Measurements from ENCODE around the gene AKT2. TPM values are rescaled to one million over a fixed set of nuclear protein-coding genes. Genes with fewer than 3 reads are reported as not detected.
"Not testable (repeated sequence)": the region's sequence is repeated elsewhere in the genome, so short reads cannot be mapped to it uniquely, and the experiment has no call there.

AKT2 gene
- total and polyA plus RNA-seq, 2 donors, result 48.9 to 110 TPM

GRCh38 chr19:40220674-40221073 is 64.5 kb downstream of the AKT2 start:
- Histone ChIP-seq H3K9me3 (ENCODE audit: control insufficient read depth in 2 of 2, insufficient read depth in 1 of 2, low read length in 1 of 2) (peaks cover 2 to 21% of the 10 kb centered on the region in 2 donors), H3K27me3 (ENCODE audit: control insufficient read depth in 2 of 2, insufficient read depth in 1 of 2, low read length in 1 of 2) (peaks cover 42 to 94% of the 10 kb centered on the region in 2 donors), H3K4me1 (ENCODE audit: control insufficient read depth in 2 of 2, insufficient read depth in 2 of 2, low read length in 2 of 2) (no peaks in the 10 kb centered on the region), H3K4me3 (ENCODE audit: low read length in 2 of 2) (no peak overlapping the region), H3K27ac (ENCODE audit: low read depth in 1 of 2, low read length in 1 of 2) (no peak overlapping the region), H3K36me3 (ENCODE audit: control insufficient read depth in 2 of 2, insufficient read depth in 2 of 2, low read length in 1 of 2) (no peaks in the 10 kb centered on the region)
- DNase-seq (ENCODE audit: low read depth in 6 of 9, low spot score in 9 of 9), result no peak
- WGBS, result 92% methylated on average over 9 of the region's 9 CpGs

- H3K4me3 ChIP-seq (ENCODE audit: low read length in 2 of 2), result no peak overlapping the region
- H3K9me3 ChIP-seq (ENCODE audit: control insufficient read depth in 2 of 2, insufficient read depth in 1 of 2, low read length in 1 of 2), result peaks cover 2 to 21% of the 10 kb centered on the region in 2 donors
- 64% methylated on average over 8 of the region's 8 CpGs for WGBS
- no peak overlapping the region for H3K27ac ChIP-seq (ENCODE audit: low read depth in 1 of 2, low read length in 1 of 2)
- peaks cover 37 to 86% of the 10 kb centered on the region in 2 donors for H3K27me3 ChIP-seq (ENCODE audit: control insufficient read depth in 2 of 2, insufficient read depth in 1 of 2, low read length in 1 of 2)
- H3K36me3 ChIP-seq (ENCODE audit: control insufficient read depth in 2 of 2, insufficient read depth in 2 of 2, low read length in 1 of 2), result no peaks in the 10 kb centered on the region
- no peaks in the 10 kb centered on the region for H3K4me1 ChIP-seq (ENCODE audit: control insufficient read depth in 2 of 2, insufficient read depth in 2 of 2, low read length in 2 of 2)
- DNase-seq (ENCODE audit: low read depth in 6 of 9, low spot score in 9 of 9), result no peak
Measured at GRCh38 chr19:40219721-40220276, 65.3 kb downstream of the AKT2 start.

DNA sequence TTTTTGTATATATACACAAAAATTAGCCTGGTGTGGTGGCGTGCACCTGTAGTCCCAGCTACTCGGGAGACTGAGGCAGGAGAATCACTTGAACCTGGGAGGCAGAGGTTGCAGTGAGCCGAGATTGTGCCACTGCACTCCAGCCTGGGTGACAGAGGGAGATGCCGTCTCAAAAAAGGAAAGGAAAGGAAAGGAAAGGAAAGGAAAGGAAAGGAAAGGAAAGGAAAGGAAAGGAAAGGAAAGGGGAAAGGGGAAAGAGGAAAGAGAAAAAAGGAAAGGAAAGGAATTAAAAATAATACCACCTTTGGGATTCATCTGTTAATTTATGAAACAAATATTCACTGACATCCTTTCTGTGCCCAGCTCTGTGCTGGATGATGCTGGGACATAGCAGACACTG is 66.1 kb downstream of the AKT2 start:
- not testable (repeated sequence) for H3K4me3 ChIP-seq (ENCODE audit: low read length in 2 of 2); DNase-seq (ENCODE audit: low read depth in 6 of 9, low spot score in 9 of 9); H3K4me1 ChIP-seq (ENCODE audit: control insufficient read depth in 2 of 2, insufficient read depth in 2 of 2, low read length in 2 of 2); H3K36me3 ChIP-seq (ENCODE audit: control insufficient read depth in 2 of 2, insufficient read depth in 2 of 2, low read length in 1 of 2); H3K27ac ChIP-seq (ENCODE audit: low read depth in 1 of 2, low read length in 1 of 2)
- WGBS, result 86% methylated on average over 4 of the region's 4 CpGs
- peaks cover 2 to 21% of the 10 kb centered on the region in 2 donors for H3K9me3 ChIP-seq (ENCODE audit: control insufficient read depth in 2 of 2, insufficient read depth in 1 of 2, low read length in 1 of 2)
- H3K27me3 ChIP-seq (ENCODE audit: control insufficient read depth in 2 of 2, insufficient read depth in 1 of 2, low read length in 1 of 2), result peaks cover 31 to 78% of the 10 kb centered on the region in 2 donors

DNA sequence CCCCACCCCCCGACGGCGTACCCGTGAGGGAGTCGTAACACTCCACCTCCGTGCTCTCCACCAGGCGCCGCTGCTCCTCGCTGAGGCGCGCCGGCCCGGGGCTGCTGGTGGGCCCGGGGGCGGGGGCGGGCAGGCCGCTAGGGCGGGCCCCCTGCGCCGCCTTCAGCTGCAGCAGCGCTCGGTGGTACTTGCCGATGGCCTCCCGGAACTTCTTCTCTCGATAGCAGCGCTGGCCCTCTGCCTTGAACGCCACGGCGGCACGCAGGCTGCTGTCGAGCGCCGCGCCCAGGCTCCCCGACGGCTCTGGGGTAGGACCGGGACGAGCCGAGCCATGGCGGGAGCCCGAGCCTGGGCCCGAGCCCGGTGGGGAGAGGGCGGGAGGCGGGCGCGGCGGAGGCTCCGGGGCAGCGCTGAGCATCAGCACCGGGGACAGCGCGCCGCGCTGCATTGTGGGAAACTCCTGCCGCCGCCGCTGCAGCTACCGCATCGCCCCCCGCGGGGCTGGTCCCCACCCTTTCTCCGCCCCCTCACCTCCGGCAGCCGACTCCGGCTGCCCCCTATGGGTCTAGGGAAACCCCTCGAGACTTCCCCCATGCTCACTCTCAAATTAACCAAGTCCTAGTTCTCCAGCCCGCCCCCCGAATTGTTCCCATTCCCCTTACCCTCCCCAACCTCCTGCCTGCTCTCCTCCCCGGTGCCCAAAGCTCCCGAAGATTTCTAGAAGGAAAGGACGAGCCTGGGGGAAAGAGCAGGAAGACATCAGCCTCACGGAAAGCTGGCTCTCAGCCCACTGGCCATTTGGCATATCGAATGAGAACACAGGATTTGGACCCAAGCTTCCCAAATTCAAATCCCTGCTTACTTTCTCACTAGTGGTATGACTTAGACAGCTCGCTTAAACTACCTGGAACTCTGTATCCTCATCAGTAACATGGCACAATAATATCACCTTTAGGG is 66.9 kb downstream of the AKT2 start, which contains the start of gene TTC9B:
TSS of gene TTC9B (minus strand) at position 451 of the 957 bp plus-strand sequence. CDS start at position 448, 3 bp downstream.
- H3K4me3 ChIP-seq (ENCODE audit: low read length in 2 of 2), result no peak within 1 kb of the TSS
- H3K36me3 ChIP-seq (ENCODE audit: control insufficient read depth in 2 of 2, insufficient read depth in 2 of 2, low read length in 1 of 2), result no peaks in the 10 kb centered on the region
- WGBS, result 5% methylated on average over 75 of the region's 75 CpGs
- peak; percentile 5 to 70 (median 27) for DNase-seq (ENCODE audit: low read depth in 6 of 9, low spot score in 9 of 9)
- H3K27me3 ChIP-seq (ENCODE audit: control insufficient read depth in 2 of 2, insufficient read depth in 1 of 2, low read length in 1 of 2), result peaks cover 24 to 70% of the 10 kb centered on the region in 2 donors
- H3K9me3 ChIP-seq (ENCODE audit: control insufficient read depth in 2 of 2, insufficient read depth in 1 of 2, low read length in 1 of 2), result peaks cover under 1 to 20% of the 10 kb centered on the region in 2 donors
- no peak within 1 kb of the TSS for H3K27ac ChIP-seq (ENCODE audit: low read depth in 1 of 2, low read length in 1 of 2)
- H3K4me1 ChIP-seq (ENCODE audit: control insufficient read depth in 2 of 2, insufficient read depth in 2 of 2, low read length in 2 of 2), result no peaks in the 10 kb centered on the region

GRCh38 chr19:40217027-40217810 is 67.9 kb downstream of the AKT2 start:
- peak in 2 of 9 donors; percentile 19 to 22 for DNase-seq (ENCODE audit: low read depth in 6 of 9, low spot score in 9 of 9)
- H3K9me3 ChIP-seq (ENCODE audit: control insufficient read depth in 2 of 2, insufficient read depth in 1 of 2, low read length in 1 of 2), result peaks cover 0 to 10% of the 10 kb centered on the region in 2 donors
- H3K27ac ChIP-seq (ENCODE audit: low read depth in 1 of 2, low read length in 1 of 2), result no peak overlapping the region
- no peaks in the 10 kb centered on the region for H3K4me1 ChIP-seq (ENCODE audit: control insufficient read depth in 2 of 2, insufficient read depth in 2 of 2, low read length in 2 of 2)
- H3K27me3 ChIP-seq (ENCODE audit: control insufficient read depth in 2 of 2, insufficient read depth in 1 of 2, low read length in 1 of 2), result peaks cover 22 to 60% of the 10 kb centered on the region in 2 donors
- no peak overlapping the region for H3K4me3 ChIP-seq (ENCODE audit: low read length in 2 of 2)
- no peaks in the 10 kb centered on the region for H3K36me3 ChIP-seq (ENCODE audit: control insufficient read depth in 2 of 2, insufficient read depth in 2 of 2, low read length in 1 of 2)
- 17% methylated on average over 54 of the region's 54 CpGs for WGBS

DNA sequence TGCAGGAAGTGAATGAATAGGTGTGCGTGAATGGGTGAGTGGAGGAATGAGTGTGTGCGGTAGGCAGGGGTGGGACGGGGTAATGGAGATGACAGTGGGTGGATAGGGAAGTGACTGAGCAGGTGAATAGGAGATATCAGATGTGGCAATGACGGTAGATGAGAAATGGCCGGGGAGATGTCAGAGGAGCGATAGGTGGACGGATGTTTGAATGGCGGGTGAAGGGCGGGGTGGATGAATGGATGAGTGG is 68.4 kb downstream of the AKT2 start:
- Histone ChIP-seq H3K4me3 (ENCODE audit: low read length in 2 of 2) (no peak overlapping the region), H3K27me3 (ENCODE audit: control insufficient read depth in 2 of 2, insufficient read depth in 1 of 2, low read length in 1 of 2) (peaks cover 22 to 55% of the 10 kb centered on the region in 2 donors), H3K36me3 (ENCODE audit: control insufficient read depth in 2 of 2, insufficient read depth in 2 of 2, low read length in 1 of 2) (no peaks in the 10 kb centered on the region), H3K4me1 (ENCODE audit: control insufficient read depth in 2 of 2, insufficient read depth in 2 of 2, low read length in 2 of 2) (no peaks in the 10 kb centered on the region), H3K27ac (ENCODE audit: low read depth in 1 of 2, low read length in 1 of 2) (no peak overlapping the region), H3K9me3 (ENCODE audit: control insufficient read depth in 2 of 2, insufficient read depth in 1 of 2, low read length in 1 of 2) (peaks cover 0 to 5% of the 10 kb centered on the region in 2 donors)
- no peak for DNase-seq (ENCODE audit: low read depth in 6 of 9, low spot score in 9 of 9)
- 47% methylated on average over 9 of the region's 9 CpGs for WGBS

GRCh38 chr19:40216013-40216776 is 69.0 kb downstream of the AKT2 start:
- Histone ChIP-seq H3K4me3 (ENCODE audit: low read length in 2 of 2) (no peak overlapping the region), H3K4me1 (ENCODE audit: control insufficient read depth in 2 of 2, insufficient read depth in 2 of 2, low read length in 2 of 2) (no peaks in the 10 kb centered on the region), H3K36me3 (ENCODE audit: control insufficient read depth in 2 of 2, insufficient read depth in 2 of 2, low read length in 1 of 2) (no peaks in the 10 kb centered on the region), H3K27ac (ENCODE audit: low read depth in 1 of 2, low read length in 1 of 2) (no peak overlapping the region), H3K9me3 (ENCODE audit: control insufficient read depth in 2 of 2, insufficient read depth in 1 of 2, low read length in 1 of 2) (peaks cover 0 to 5% of the 10 kb centered on the region in 2 donors), H3K27me3 (ENCODE audit: control insufficient read depth in 2 of 2, insufficient read depth in 1 of 2, low read length in 1 of 2) (peaks cover 22 to 52% of the 10 kb centered on the region in 2 donors)
- DNase-seq (ENCODE audit: low read depth in 6 of 9, low spot score in 9 of 9), result no peak
- WGBS, result 62% methylated on average over 23 of the region's 23 CpGs

DNA sequence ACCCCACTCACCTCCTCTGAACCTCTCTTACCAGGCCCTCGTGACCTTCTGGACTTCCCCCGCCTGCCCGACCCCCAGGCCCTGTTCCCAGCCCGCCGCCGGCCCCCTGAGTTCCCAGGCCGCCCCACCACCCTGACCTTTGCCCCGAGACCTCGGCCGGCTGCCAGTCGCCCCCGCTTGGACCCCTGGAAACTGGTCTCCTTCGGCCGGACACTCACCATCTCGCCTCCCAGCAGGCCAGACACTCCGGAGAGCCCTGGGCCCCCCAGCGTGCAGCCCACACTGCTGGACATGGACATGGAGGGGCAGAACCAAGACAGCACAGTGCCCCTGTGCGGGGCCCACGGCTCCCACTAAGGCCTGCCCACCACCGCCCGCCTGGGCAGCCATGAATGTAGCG is 70.2 kb downstream of the AKT2 start:
- WGBS, result 97% methylated on average over 22 of the region's 22 CpGs
- Histone ChIP-seq H3K36me3 (ENCODE audit: control insufficient read depth in 2 of 2, insufficient read depth in 2 of 2, low read length in 1 of 2) (no peaks in the 10 kb centered on the region), H3K4me1 (ENCODE audit: control insufficient read depth in 2 of 2, insufficient read depth in 2 of 2, low read length in 2 of 2) (no peaks in the 10 kb centered on the region), H3K27me3 (ENCODE audit: control insufficient read depth in 2 of 2, insufficient read depth in 1 of 2, low read length in 1 of 2) (peaks cover 22 to 40% of the 10 kb centered on the region in 2 donors), H3K27ac (ENCODE audit: low read depth in 1 of 2, low read length in 1 of 2) (no peak overlapping the region), H3K4me3 (ENCODE audit: low read length in 2 of 2) (no peak overlapping the region), H3K9me3 (ENCODE audit: control insufficient read depth in 2 of 2, insufficient read depth in 1 of 2, low read length in 1 of 2) (peaks cover 0 to 5% of the 10 kb centered on the region in 2 donors)
- DNase-seq (ENCODE audit: low read depth in 6 of 9, low spot score in 9 of 9), result no peak
